ENCODE results near the gene CDH4.

The CDH4 gene

DNA sequence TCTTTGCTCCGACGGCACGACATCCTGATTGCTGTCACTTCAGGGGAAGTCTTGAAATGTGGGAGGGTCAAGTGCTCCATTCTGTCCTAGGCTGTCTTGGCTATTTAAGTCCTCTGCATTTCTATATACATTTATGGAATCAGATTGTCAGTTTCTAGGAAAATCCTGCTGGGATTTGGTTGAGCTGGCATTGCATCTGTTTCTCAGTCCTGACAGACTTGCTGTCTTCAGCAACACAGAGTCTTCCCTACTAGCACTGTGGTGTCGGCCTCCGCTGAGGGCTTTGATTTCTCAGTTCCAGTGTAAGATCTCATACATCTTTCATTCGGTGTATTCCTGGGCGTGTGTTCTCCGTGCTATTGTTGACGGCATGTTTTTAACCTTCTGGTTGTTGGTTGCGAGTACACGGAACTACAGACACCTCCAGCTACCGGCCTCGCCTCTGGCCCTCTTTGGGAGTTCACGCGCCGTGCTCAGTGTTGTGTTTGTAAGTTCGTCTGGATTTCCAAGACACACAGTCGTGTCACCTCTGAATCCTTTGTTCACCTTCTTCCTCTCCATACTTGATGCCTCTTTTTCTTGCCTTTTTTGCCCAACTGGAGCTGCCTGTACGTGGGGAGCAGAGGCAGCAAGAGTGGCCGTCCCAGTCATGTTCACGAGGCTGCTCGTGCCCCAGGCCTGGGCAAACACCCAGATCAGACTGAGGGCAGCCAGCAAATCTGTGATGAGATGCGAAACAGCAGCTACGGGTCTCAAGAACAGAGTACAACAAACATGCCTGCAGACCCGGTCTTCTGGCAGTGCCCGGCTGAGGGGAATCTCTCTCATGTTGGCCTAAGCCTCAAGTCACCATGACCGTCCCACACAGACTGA is 720.8 kb downstream of the CDH4 start:
- TF ChIP-seq, protein P1, sequence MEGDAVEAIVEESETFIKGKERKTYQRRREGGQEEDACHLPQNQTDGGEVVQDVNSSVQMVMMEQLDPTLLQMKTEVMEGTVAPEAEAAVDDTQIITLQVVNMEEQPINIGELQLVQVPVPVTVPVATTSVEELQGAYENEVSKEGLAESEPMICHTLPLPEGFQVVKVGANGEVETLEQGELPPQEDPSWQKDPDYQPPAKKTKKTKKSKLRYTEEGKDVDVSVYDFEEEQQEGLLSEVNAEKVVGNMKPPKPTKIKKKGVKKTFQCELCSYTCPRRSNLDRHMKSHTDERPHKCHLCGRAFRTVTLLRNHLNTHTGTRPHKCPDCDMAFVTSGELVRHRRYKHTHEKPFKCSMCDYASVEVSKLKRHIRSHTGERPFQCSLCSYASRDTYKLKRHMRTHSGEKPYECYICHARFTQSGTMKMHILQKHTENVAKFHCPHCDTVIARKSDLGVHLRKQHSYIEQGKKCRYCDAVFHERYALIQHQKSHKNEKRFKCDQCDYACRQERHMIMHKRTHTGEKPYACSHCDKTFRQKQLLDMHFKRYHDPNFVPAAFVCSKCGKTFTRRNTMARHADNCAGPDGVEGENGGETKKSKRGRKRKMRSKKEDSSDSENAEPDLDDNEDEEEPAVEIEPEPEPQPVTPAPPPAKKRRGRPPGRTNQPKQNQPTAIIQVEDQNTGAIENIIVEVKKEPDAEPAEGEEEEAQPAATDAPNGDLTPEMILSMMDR (IDR thresholded peaks at IDR 0.05; ENCODE audit: low read depth, low read length): no peak
- in situ Hi-C loops (cut with HindIII; ENCODE audit: low sequenced_read_pairs): no loop called here
- H3K4me3 ChIP-seq (ENCODE audit: low read depth, low read length): no peak overlapping the region
- no peak for DNase-seq (ENCODE audit: low read depth, low spot score)

DNA sequence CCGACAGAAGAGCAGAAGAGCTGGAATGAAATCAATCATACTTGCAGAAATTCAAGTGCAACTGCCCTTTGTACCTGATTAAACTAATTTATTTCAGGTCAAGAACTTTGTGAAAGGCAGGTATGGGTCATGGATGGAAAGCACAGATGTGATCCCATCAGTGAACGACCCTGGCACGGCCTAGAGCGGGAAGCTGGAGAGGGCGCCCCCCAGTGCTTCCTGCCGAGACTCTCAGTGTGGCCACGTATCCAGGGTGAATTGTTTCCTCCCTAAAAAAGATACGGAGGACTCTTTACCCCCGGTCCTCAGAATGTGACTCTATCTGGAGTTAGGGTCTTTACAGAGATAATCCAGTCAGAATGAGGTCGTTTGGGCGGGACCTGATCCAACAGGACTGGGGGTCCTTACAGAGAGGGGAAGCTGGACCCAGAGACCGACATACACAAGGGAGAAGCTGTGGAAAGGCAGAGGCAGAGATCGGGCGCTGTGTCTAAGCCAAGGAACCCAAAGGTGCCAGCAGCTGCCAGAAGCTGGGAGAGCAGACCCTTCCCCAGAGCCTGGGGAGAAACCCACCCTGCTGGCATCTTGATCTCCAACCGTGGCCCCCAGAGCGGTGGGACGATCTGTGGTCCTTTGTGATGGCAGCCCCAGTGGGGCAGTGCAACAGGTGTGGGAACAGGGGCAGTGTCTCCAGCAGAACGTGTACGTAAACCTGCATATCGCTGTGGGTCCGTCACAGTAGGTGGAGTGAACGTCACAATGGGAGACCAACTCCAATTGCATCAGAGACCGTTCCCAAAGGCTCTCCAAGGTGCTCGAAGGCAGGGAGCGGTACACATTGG is 721.7 kb downstream of the CDH4 start:
- no peak for DNase-seq (ENCODE audit: low read depth, low spot score)
- in situ Hi-C loops (cut with HindIII; ENCODE audit: low sequenced_read_pairs): no loop called here
- TF ChIP-seq, protein P1 (IDR thresholded peaks at IDR 0.05; ENCODE audit: low read depth, low read length): no peak
- H3K4me3 ChIP-seq (ENCODE audit: low read depth, low read length): no peak overlapping the region

DNA sequence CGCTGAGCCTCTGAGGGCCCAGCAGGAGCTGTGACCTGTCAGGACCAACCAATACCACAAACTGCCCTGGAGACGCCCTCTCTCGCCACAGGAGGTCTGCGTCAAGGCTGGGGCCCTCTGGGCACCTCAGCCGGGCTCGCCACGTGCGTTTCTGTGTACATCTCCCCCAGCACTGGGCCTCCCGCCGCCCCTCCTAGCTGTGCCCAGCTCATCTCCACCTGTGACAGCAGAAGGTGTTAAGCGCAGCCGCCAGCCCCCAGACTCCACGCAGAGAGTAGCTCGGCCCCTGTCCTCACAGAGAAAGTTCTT is 722.2 kb downstream of the CDH4 start:
- DNase-seq (ENCODE audit: low read depth, low spot score): no peak
- in situ Hi-C loops (cut with HindIII; ENCODE audit: low sequenced_read_pairs): no loop called here

DNA sequence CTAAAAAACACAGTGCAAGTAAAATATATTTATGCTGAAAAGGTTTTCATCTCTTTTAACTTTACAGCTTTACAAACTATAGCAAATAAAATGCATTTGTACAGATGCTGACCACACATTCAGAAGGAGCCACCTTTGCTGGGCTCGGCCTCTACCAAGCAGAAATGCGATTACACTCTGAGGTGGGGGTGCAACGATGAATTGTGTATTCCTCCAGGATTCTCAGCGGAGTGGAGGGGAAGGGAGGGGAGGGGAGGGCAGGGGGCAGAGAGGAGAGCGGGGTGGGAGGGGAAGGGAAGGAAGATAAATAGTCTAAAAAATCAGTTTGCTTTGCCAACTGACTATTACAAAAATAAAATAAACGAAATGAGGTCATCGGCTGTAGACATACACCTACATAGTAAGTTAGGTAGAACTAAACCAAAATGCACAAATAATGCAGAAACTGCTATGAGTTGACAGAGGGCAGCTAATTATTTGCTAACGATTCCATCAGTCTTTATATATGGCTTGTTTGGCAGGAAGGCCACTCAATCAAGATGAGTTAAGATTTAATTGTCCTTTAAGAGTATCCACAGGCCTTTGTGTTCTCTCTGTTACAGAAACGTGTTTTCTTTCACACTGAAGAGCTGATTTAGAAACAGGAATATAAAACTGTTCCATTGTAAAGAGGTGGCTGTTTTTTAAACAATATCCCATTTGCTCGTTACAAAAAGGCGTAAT is 723.5 kb downstream of the CDH4 start:
- no peak overlapping the region for H3K4me3 ChIP-seq (ENCODE audit: low read depth, low read length)
- no peak for DNase-seq (ENCODE audit: low read depth, low spot score)
- TF ChIP-seq, protein P1 (IDR thresholded peaks at IDR 0.05; ENCODE audit: low read depth, low read length): no peak
- in situ Hi-C loops (cut with HindIII; ENCODE audit: low sequenced_read_pairs): no loop called here

More for the DNA sequence above, 722.2 kb downstream of the CDH4 start:
- TF ChIP-seq, protein P1 (IDR thresholded peaks at IDR 0.05; ENCODE audit: low read depth, low read length): no peak
- no peak overlapping the region for H3K4me3 ChIP-seq (ENCODE audit: low read depth, low read length)

DNA sequence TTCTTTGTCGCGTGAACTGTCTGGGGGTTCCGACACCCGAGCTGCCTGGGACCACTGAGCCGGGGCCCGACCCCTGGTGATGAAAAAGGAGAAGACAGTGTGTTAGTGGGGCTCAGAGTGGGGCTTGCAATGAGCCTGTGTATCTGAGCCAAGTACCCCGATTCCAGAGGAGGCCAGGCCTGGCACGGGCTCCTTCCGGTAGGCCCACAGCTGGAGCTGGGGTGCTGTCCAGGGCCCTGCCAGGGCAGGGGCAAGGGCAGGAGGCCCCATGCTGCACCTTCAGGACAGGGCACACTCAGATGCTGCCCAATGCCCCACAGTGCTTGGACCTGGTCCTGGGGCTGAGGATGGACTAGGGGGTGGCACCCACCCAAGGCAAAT is 724.2 kb downstream of the CDH4 start:
- DNase-seq (ENCODE audit: low read depth, low spot score): no peak
- in situ Hi-C loops (cut with HindIII; ENCODE audit: low sequenced_read_pairs): no loop called here

More for the DNA sequence above, 724.2 kb downstream of the CDH4 start:
- no peak overlapping the region for H3K4me3 ChIP-seq (ENCODE audit: low read depth, low read length)
- TF ChIP-seq, protein P1 (IDR thresholded peaks at IDR 0.05; ENCODE audit: low read depth, low read length): no peak

Measured in astrocyte of the spinal cord (primary cell).